SK-N-MC (cell line): ENCODE measurements around the gene GRAMD4.

Experiments
- EZH2 ChIP-seq: fragments of 200-600 bp; sonication (generic); IDR thresholded peaks from one replicate; pipeline ENCODE4 v1.6.1; 2017; ENCODE audit warnings: antibody characterized with exemption
- POLR2AphosphoS5 ChIP-seq: IDR thresholded peaks from 2 replicates; pipeline ENCODE4 v1.6.1; 2012; ENCODE audit warnings: mild to moderate bottlenecking, low read depth, low read length, borderline replicate concordance

GRCh38 chr22:46721501-46722085 lies 101.4 kb downstream of the GRAMD4 start:
- no peak for TF ChIP-seq POLR2AphosphoS5
- no peak for TF ChIP-seq EZH2
